Upper lobe of left lung (tissue), 4 donors: ENCODE measurements around the gene UGT2A2.

Experiments
- CTCF ChIP-seq, 6 experiments: fragments of 450-650 bp in 4 of 6; fragments of 200-600 bp in 2 of 6; sonication (generic) in 2 of 6; IDR thresholded peaks; one replicate each; pipeline ENCODE4 v1.5.1; 2016 to 2019; ENCODE audit warnings: antibody characterized with exemption in 6 of 6
- EP300 ChIP-seq, 4 donors: sonication (generic); formaldehyde crosslinking; IDR thresholded peaks; one replicate each; pipeline ENCODE4 v1.5.1; 2017; ENCODE audit warnings: antibody characterized with exemption in 4 of 4, control low read depth in 2 of 4
- POLR2A ChIP-seq, 4 donors: fragments of 450-650 bp; IDR thresholded peaks; one replicate each; pipeline ENCODE4 v1.5.1; 2016 to 2017; ENCODE audit warnings: antibody characterized with exemption in 4 of 4, mild to moderate bottlenecking in 2 of 4
- POLR2AphosphoS5 ChIP-seq, 2 donors: sonication (generic); formaldehyde crosslinking; IDR thresholded peaks; one replicate each; pipeline ENCODE4 v1.5.1; 2017; ENCODE audit warnings: antibody characterized with exemption in 2 of 2

- no peak for TF ChIP-seq CTCF (IDR thresholded peaks at IDR 0.05)
- TF ChIP-seq EP300 (IDR thresholded peaks at IDR 0.05): no peak
- no peak for TF ChIP-seq POLR2A (IDR thresholded peaks at IDR 0.05)
- no peak for TF ChIP-seq POLR2AphosphoS5 (IDR thresholded peaks at IDR 0.05)
These were observed 89.8 kb downstream of the UGT2A2 start for GRCh38 chr4:69549651-69550050.
